Erythroblast (primary cell): ENCODE data around the gene GPC5.

Experiments used
- GATA1 ChIP-seq: IDR thresholded peaks from 2 replicates; pipeline ENCODE4 v1.6.1; 2011; ENCODE audit warnings: low read depth, mild to moderate bottlenecking, control low read depth, low read length, moderate library complexity
- POLR2A ChIP-seq: IDR thresholded peaks from 2 replicates; pipeline ENCODE4 v1.6.1; 2011; ENCODE audit warnings: mild to moderate bottlenecking, low read length

GRCh38 chr13:92553470-92554114, 1155.2 kb downstream of the GPC5 start:
- TF ChIP-seq POLR2A: no peak
- no peak for TF ChIP-seq GATA1
